Measurements from ENCODE around the gene EEA1.

GRCh38 chr12:92757597-92758121 is 171.4 kb downstream of the EEA1 start:
- TF ChIP-seq POLR2AphosphoS5 (IDR thresholded peaks at IDR 0.05; ENCODE audit: low read depth, low read length) (no peak), POLR2A (IDR thresholded peaks at IDR 0.05; ENCODE audit: low read depth, low read length) (no peak), TAF1 (IDR thresholded peaks at IDR 0.05; ENCODE audit: low read depth, low read length) (no peak), SPI1 (IDR thresholded peaks at IDR 0.05; ENCODE audit: low read depth, low read length) (no peak), POU2F2 (IDR thresholded peaks at IDR 0.05; ENCODE audit: low read depth, low read length) (no peak)
